Spleen (tissue), 3 donors: ENCODE results near the gene YDJC.

Experiments used
- POLR2A ChIP-seq, 3 donors: fragments of 450-650 bp; IDR thresholded peaks; one replicate each; pipeline ENCODE4 v1.5.1; 2017; ENCODE audit warnings: antibody characterized with exemption in 3 of 3, mild to moderate bottlenecking in 1 of 3
- POLR2AphosphoS5 ChIP-seq, 3 donors: sonication (generic); formaldehyde crosslinking; IDR thresholded peaks; one replicate each; pipeline ENCODE4 v1.5.1; 2017; ENCODE audit warnings: antibody characterized with exemption in 3 of 3

DNA sequence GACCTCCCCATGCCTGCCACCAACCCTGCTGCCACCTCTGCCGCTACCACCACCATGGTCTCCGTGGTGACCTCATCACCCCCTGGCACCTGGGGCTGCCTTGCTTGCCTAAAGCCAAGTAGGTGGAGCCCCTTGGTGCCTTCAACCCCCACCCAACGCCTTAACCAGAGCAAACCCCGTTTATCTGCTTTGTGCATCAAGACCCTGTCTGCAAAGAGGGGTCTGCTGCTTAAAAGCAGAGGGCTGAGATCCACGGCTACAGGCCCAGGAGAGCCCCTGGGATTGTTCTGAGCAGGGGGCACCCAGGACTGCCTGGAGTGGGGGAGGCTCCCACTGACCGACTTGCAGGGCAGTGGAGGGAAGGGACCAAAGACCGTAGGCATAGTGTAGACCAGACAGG, 31.1 kb upstream of the YDJC start:
- no peak for TF ChIP-seq POLR2AphosphoS5 (IDR thresholded peaks at IDR 0.05)
- no peak for TF ChIP-seq POLR2A (IDR thresholded peaks at IDR 0.05)
